Parathyroid adenoma (tissue), 2 donors: Measurements from ENCODE around the gene FBXW4.

Experiments
- H2AFZ ChIP-seq: fragments of 300-600 bp; sonication (generic); one replicate; pipeline ENCODE4 v1.7.0; 2017; ENCODE audit warnings: antibody characterized with exemption, mild to moderate bottlenecking
- H3K27ac ChIP-seq: fragments of 300-600 bp; sonication (generic); one replicate; pipeline ENCODE4 v1.7.0; 2017
- H3K27me3 ChIP-seq: fragments of 300-600 bp; sonication (generic); one replicate; pipeline ENCODE4 v1.7.0; 2017; ENCODE audit warnings: low read length; ENCODE audit not compliant: control insufficient read depth, insufficient read depth
- H3K36me3 ChIP-seq: fragments of 300-600 bp; sonication (generic); one replicate; pipeline ENCODE4 v1.7.0; 2017; ENCODE audit warnings: low read length; ENCODE audit not compliant: control insufficient read depth, insufficient read depth
- H3K4me1 ChIP-seq: fragments of 300-600 bp; sonication (generic); one replicate; pipeline ENCODE4 v1.7.0; 2017; ENCODE audit warnings: control low read depth
- H3K4me2 ChIP-seq: fragments of 300-600 bp; sonication (generic); one replicate; pipeline ENCODE4 v1.7.0; 2017; ENCODE audit warnings: low read length
- H3K4me3 ChIP-seq: fragments of 300-600 bp; sonication (generic); one replicate; pipeline ENCODE4 v1.7.0; 2017; ENCODE audit warnings: low read depth, low read length
- H3K79me2 ChIP-seq: fragments of 300-600 bp; sonication (generic); one replicate; pipeline ENCODE4 v1.7.0; 2017; ENCODE audit warnings: control low read depth
- H3K9ac ChIP-seq: fragments of 300-600 bp; sonication (generic); one replicate; pipeline ENCODE4 v1.7.0; 2017; ENCODE audit warnings: mild to moderate bottlenecking
- H3K9me3 ChIP-seq: fragments of 300-600 bp; sonication (generic); one replicate; pipeline ENCODE4 v1.7.0; 2017; ENCODE audit warnings: low read length; ENCODE audit not compliant: control insufficient read depth
- CTCF ChIP-seq: fragments of 300-600 bp; sonication (generic); IDR thresholded peaks from one replicate; pipeline ENCODE4 v1.7.0; 2017; ENCODE audit warnings: antibody characterized with exemption, mild to moderate bottlenecking
- donor health status: primary hyperparathyroidism.

Gene FBXW4

GRCh38 chr10:101623528-101623927 lies 71.4 kb downstream of the FBXW4 start:
- no peak overlapping the region for H3K4me3 ChIP-seq
- H3K79me2 ChIP-seq = peaks cover 9% of the 10 kb centered on the region
- H3K9ac ChIP-seq = no peak overlapping the region
- no peaks in the 10 kb centered on the region for H3K4me1 ChIP-seq
- H3K36me3 ChIP-seq = no peaks in the 10 kb centered on the region
- no peak overlapping the region for H3K4me2 ChIP-seq
- no peak for TF ChIP-seq CTCF
- no peak overlapping the region for H3K27ac ChIP-seq
- H3K9me3 ChIP-seq = no peaks in the 10 kb centered on the region
- H2AFZ ChIP-seq = no peak overlapping the region
- no peaks in the 10 kb centered on the region for H3K27me3 ChIP-seq

GRCh38 chr10:101619983-101620382 lies 75.0 kb downstream of the FBXW4 start:
- Histone ChIP-seq H3K27me3 (no peaks in the 10 kb centered on the region), H3K4me3 (no peak overlapping the region)

GRCh38 chr10:101618871-101619270 lies 76.1 kb downstream of the FBXW4 start:
- Histone ChIP-seq H3K9me3 (no peaks in the 10 kb centered on the region), H3K27ac (no peak overlapping the region), H3K4me1 (no peaks in the 10 kb centered on the region), H3K9ac (no peak overlapping the region), H3K27me3 (no peaks in the 10 kb centered on the region), H3K79me2 (no peaks in the 10 kb centered on the region), H2AFZ (no peak overlapping the region), H3K36me3 (no peaks in the 10 kb centered on the region), H3K4me3 (no peak overlapping the region), H3K4me2 (no peak overlapping the region)
- TF ChIP-seq CTCF = no peak

More at GRCh38 chr10:101619983-101620382, 75.0 kb downstream of the FBXW4 start:
- H3K9me3 ChIP-seq = no peaks in the 10 kb centered on the region
- H3K9ac ChIP-seq = no peak overlapping the region
- no peak overlapping the region for H3K4me2 ChIP-seq
- H3K4me1 ChIP-seq = no peaks in the 10 kb centered on the region
- no peaks in the 10 kb centered on the region for H3K36me3 ChIP-seq
- no peak for TF ChIP-seq CTCF
- H3K79me2 ChIP-seq = no peaks in the 10 kb centered on the region
- H2AFZ ChIP-seq = no peak overlapping the region
- H3K27ac ChIP-seq = no peak overlapping the region

- H3K79me2 ChIP-seq = no peaks in the 10 kb centered on the region
- H3K4me2 ChIP-seq = no peak overlapping the region
- peaks cover 3% of the 10 kb centered on the region for H3K4me1 ChIP-seq
- no peak overlapping the region for H3K27ac ChIP-seq
- H3K9ac ChIP-seq = no peak overlapping the region
- no peaks in the 10 kb centered on the region for H3K36me3 ChIP-seq
- no peak overlapping the region for H2AFZ ChIP-seq
- no peak overlapping the region for H3K4me3 ChIP-seq
- no peaks in the 10 kb centered on the region for H3K9me3 ChIP-seq
- H3K27me3 ChIP-seq = no peaks in the 10 kb centered on the region
- no peak for TF ChIP-seq CTCF
These were observed 77.0 kb downstream of the FBXW4 start for GRCh38 chr10:101617824-101618568.
